Hepatocyte (in vitro differentiated cells): ENCODE results near the gene RREB1. TPM values are rescaled to one million over a fixed set of nuclear protein-coding genes. Genes with fewer than 3 reads are reported as not detected.

Experiments used
- DNase-seq: peaks from one replicate; pipeline ENCODE4 v3.0.0-alpha.2; 2016; ENCODE audit warnings: low spot score
- H2AFZ ChIP-seq: fragments of 200-600 bp; sonication (generic); 2 replicates; pipeline ENCODE4 v1.6.0; 2016; ENCODE audit warnings: antibody characterized with exemption, mild to moderate bottlenecking
- H3K27ac ChIP-seq: fragments of 200-600 bp; sonication (generic); 2 replicates; pipeline ENCODE4 v1.5.1; 2016; ENCODE audit warnings: mild to moderate bottlenecking
- H3K27me3 ChIP-seq: fragments of 200-600 bp; sonication (generic); 2 replicates; pipeline ENCODE4 v1.6.1; 2016
- H3K36me3 ChIP-seq: fragments of 200-600 bp; sonication (generic); replicated peaks from 2 replicates; pipeline ENCODE4 v1.5.1; 2016; ENCODE audit warnings: low read depth; ENCODE audit not compliant: insufficient read depth
- H3K4me1 ChIP-seq: fragments of 200-600 bp; sonication (generic); 2 replicates; pipeline ENCODE4 v1.5.1; 2016; ENCODE audit warnings: mild to moderate bottlenecking, moderate library complexity; ENCODE audit not compliant: insufficient read depth
- H3K4me2 ChIP-seq: fragments of 200-600 bp; sonication (generic); 2 replicates; pipeline ENCODE4 v1.6.0; 2016
- H3K4me3 ChIP-seq: fragments of 200-600 bp; sonication (generic); 2 replicates; pipeline ENCODE4 v1.5.1; 2016; ENCODE audit warnings: mild to moderate bottlenecking
- H3K79me2 ChIP-seq: fragments of 200-600 bp; sonication (generic); 2 replicates; pipeline ENCODE4 v1.6.0; 2017; ENCODE audit warnings: mild to moderate bottlenecking
- H3K9me2 ChIP-seq: fragments of 200-600 bp; sonication (generic); replicated peaks from 2 replicates; pipeline ENCODE4 v1.6.0; 2017; ENCODE audit warnings: mild to moderate bottlenecking; ENCODE audit not compliant: insufficient read depth
- H3K9me3 ChIP-seq: fragments of 200-600 bp; sonication (generic); 2 replicates; pipeline ENCODE4 v1.5.1; 2016; ENCODE audit warnings: low read depth, mild to moderate bottlenecking
- H4K20me1 ChIP-seq: fragments of 200-600 bp; sonication (generic); 2 replicates; pipeline ENCODE4 v1.6.0; 2016; ENCODE audit warnings: mild to moderate bottlenecking; ENCODE audit not compliant: insufficient read depth, poor library complexity, severe bottlenecking
- CTCF ChIP-seq: fragments of 200-600 bp; sonication (generic); IDR thresholded peaks from 2 replicates; pipeline ENCODE4 v1.5.1; 2016; ENCODE audit warnings: antibody characterized with exemption, mild to moderate bottlenecking; ENCODE audit not compliant: poor library complexity
- EZH2 ChIP-seq: fragments of 200-600 bp; sonication (generic); IDR thresholded peaks from 2 replicates; pipeline ENCODE4 v1.6.1; 2016; ENCODE audit warnings: antibody characterized with exemption, mild to moderate bottlenecking, borderline replicate concordance
- EZH2phosphoT487 ChIP-seq: fragments of 200-600 bp; sonication (generic); IDR thresholded peaks from one replicate; pipeline ENCODE4 v1.6.1; 2018; ENCODE audit warnings: antibody characterized with exemption, mild to moderate bottlenecking, low read depth, moderate library complexity; ENCODE audit not compliant: unreplicated experiment, severe bottlenecking
- WGBS: methylation state at CpG from one replicate; pipeline ENCODE4 v1.1.6; 2016; ENCODE audit warnings: low lambda C conversion rate; ENCODE audit errors: missing lambda C conversion rate; 5-methylcytosine and 5-hydroxymethylcytosine counted together
- polyA plus RNA-seq: library from polyadenylated mRNA; unstranded; fragments of >200 nt; fragmentation: Nextera tagmentation; extraction: Ambion mirVana; gene quantifications from 2 replicates; pipeline ENCODE4 v1.2.1, GENCODE V29; 2016
- total RNA-seq: library from RNA; depleted of rRNA; stranded (reverse); fragments of >200 nt; gene quantifications from 2 replicates; pipeline ENCODE4 v1.2.3, GENCODE V29; 2014

RREB1 gene
- total and polyA plus RNA-seq, 2 experiments from 2014 or later = 15.2 to 28.7 TPM

DNA sequence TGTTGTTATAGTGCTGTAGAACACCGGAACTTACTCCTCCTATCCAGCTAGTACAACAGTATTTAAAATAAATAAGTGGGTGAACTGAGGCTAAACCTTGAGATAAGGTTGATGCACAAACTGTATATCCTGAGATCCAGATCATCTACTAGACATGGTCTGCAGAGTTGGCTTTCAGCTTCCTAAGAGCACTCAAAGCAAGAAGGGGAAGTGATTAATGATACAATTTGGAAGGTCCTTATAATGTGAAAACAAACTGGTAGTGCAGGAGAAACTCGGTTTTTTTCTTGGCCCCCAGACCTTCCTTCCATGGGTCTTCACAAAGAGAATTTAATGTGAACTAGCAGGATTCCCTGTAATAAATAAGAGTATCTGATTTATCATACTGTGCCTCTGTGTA lies 27.4 kb upstream of the RREB1 start:
- no peaks in the 10 kb centered on the region for H4K20me1 ChIP-seq
- H3K27me3 ChIP-seq = no peaks in the 10 kb centered on the region
- no peaks in the 10 kb centered on the region for H3K9me2 ChIP-seq
- TF ChIP-seq EZH2 = no peak
- no peak for TF ChIP-seq CTCF
- TF ChIP-seq EZH2phosphoT487 = no peak
- no peaks in the 10 kb centered on the region for H3K36me3 ChIP-seq
- H3K79me2 ChIP-seq = no peaks in the 10 kb centered on the region
- no peak overlapping the region for H3K4me3 ChIP-seq
- no peak overlapping the region for H3K4me2 ChIP-seq
- H3K27ac ChIP-seq = no peak overlapping the region
- 95% methylated on average over 2 of the region's 2 CpGs for WGBS
- no peak overlapping the region for H2AFZ ChIP-seq
- no peak for DNase-seq
- H3K9me3 ChIP-seq = no peaks in the 10 kb centered on the region
- H3K4me1 ChIP-seq = no peaks in the 10 kb centered on the region

DNA sequence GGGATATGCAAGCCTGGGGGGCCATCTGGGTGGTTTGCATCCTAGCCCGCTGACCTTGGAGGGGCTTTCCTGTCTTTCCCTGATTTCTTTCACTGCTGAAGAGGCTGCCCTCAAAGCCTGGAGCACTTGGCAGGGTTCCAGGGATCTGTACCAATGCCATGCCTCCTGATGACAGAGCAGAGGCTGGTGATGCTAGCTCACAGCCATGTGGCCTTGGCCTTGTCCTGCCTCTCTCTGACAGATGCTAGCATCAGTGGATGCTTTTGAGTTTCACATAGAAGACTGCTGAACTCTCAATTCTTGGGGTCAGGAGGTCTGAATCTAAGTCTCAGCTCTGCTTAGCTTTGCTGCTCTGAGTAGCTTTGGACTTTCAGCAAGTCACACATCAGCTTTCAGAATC lies 21.9 kb upstream of the RREB1 start:
- H3K36me3 ChIP-seq = no peaks in the 10 kb centered on the region
- no peak overlapping the region for H3K4me3 ChIP-seq
- no peaks in the 10 kb centered on the region for H3K79me2 ChIP-seq
- H3K27me3 ChIP-seq = no peaks in the 10 kb centered on the region
- no peak overlapping the region for H3K4me2 ChIP-seq
- TF ChIP-seq EZH2 = no peak
- TF ChIP-seq CTCF = no peak
- no peak for TF ChIP-seq EZH2phosphoT487
- H3K4me1 ChIP-seq = peaks cover 11% of the 10 kb centered on the region
- no peaks in the 10 kb centered on the region for H3K9me2 ChIP-seq
- WGBS = 73% methylated on average over 1 of the region's 1 CpG
- DNase-seq = no peak
- no peak overlapping the region for H2AFZ ChIP-seq
- H4K20me1 ChIP-seq = no peaks in the 10 kb centered on the region
- H3K9me3 ChIP-seq = no peaks in the 10 kb centered on the region
- H3K27ac ChIP-seq = no peak overlapping the region

GRCh38 chr6:7086488-7086887 lies 21.3 kb upstream of the RREB1 start:
- H2AFZ ChIP-seq = no peak overlapping the region
- H3K4me3 ChIP-seq = no peak overlapping the region
- no peaks in the 10 kb centered on the region for H4K20me1 ChIP-seq
- TF ChIP-seq EZH2phosphoT487 (no peak), EZH2 (no peak), CTCF (no peak)
- no peaks in the 10 kb centered on the region for H3K27me3 ChIP-seq
- peaks cover 11% of the 10 kb centered on the region for H3K4me1 ChIP-seq
- H3K9me2 ChIP-seq = no peaks in the 10 kb centered on the region
- DNase-seq = no peak
- H3K9me3 ChIP-seq = no peaks in the 10 kb centered on the region
- 86% methylated on average over 9 of the region's 9 CpGs for whole genome bisulfite sequencing
- H3K27ac ChIP-seq = peak overlapping the region; percentile 87
- peak overlapping the region; percentile 51 for H3K4me2 ChIP-seq
- no peaks in the 10 kb centered on the region for H3K36me3 ChIP-seq
- H3K79me2 ChIP-seq = no peaks in the 10 kb centered on the region

DNA sequence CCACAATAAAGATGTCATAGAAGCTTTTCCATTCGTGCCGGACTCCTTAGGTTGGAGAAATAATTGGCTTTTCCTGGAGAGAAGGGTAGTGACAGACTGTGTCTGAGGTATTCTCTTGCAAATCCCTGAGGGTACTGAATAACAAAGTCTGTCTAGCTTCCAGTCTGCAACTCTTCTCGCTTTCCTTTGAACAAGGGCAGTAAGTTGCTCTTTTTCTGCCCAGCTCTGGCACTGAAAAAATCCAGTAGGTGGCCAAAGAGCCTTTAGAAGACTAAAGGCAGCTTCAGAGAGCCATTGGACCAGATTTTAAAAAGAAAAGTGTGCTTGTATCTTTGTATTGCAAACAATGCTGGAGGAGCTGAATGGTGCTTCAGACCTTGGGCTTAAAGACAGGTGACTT lies 20.7 kb upstream of the RREB1 start:
- Histone ChIP-seq H2AFZ (peak overlapping the region; percentile 15), H3K4me2 (peak overlapping the region; percentile 51), H3K9me3 (no peaks in the 10 kb centered on the region), H4K20me1 (no peaks in the 10 kb centered on the region), H3K9me2 (no peaks in the 10 kb centered on the region), H3K4me1 (peaks cover 11% of the 10 kb centered on the region), H3K4me3 (no peak overlapping the region), H3K36me3 (no peaks in the 10 kb centered on the region), H3K27me3 (no peaks in the 10 kb centered on the region), H3K79me2 (no peaks in the 10 kb centered on the region), H3K27ac (peak overlapping the region; percentile 87)
- TF ChIP-seq EZH2phosphoT487 (no peak), CTCF (no peak), EZH2 (no peak)
- 53% methylated on average over 3 of the region's 3 CpGs for WGBS
- no peak for DNase-seq
